ENCODE measurements around the gene TMCC2. TPM values are rescaled to one million over a fixed set of nuclear protein-coding genes. Genes with fewer than 3 reads are reported as not detected.
A peak's percentile ranks its signal among the peaks of the same experiment; 100 is the strongest.

The TMCC2 gene
- total and polyA plus RNA-seq, 2 donors (not counting 1 experiment from before 2014, with no cell fraction given) = 2.0 to 4.0 TPM

GRCh38 chr1:205321959-205322283 is 94.2 kb downstream of the TMCC2 start:
- peaks cover 47 to 48% of the 10 kb centered on the region in 2 donors for H3K4me1 ChIP-seq (ENCODE audit: control insufficient read depth in 2 of 2, insufficient read depth in 2 of 2, low read length in 2 of 2)
- peak overlapping the region; percentile 48 for H2AFZ ChIP-seq (ENCODE audit: insufficient read depth, low read depth, low read length, poor library complexity, severe bottlenecking)
- Mint-ChIP-seq H3K4me3 (peak overlapping the region; percentile 97), H3K9me3 (ENCODE audit: insufficient read depth) (no peaks in the 10 kb centered on the region), H3K27me3 (peaks cover 4% of the 10 kb centered on the region), H3K27ac (peak overlapping the region; percentile 95), H3K4me1 (peaks cover 57% of the 10 kb centered on the region)
- no peak for TF ChIP-seq CTCF (IDR thresholded peaks at IDR 0.05)
- TF ChIP-seq EZH2 (IDR thresholded peaks at IDR 0.05; ENCODE audit: borderline replicate concordance, insufficient read depth, low read depth, low read length, poor library complexity, severe bottlenecking) = no peak
- peaks cover 49% of the 10 kb centered on the region for H4K20me1 ChIP-seq (ENCODE audit: control insufficient read depth, insufficient read depth, low read length, poor library complexity, severe bottlenecking)
- intact Hi-C loops (cut with micrococcal nuclease) = loop anchor here (1.0 to 5.0 kb wide), 5 partner anchors 9 to 111 kb away; partner anchors contain the start of genes DSTYK and TMCC2
- ChIA-PET CTCF (interaction anchor here (1.0 to 56.6 kb wide), 7 partner anchors 3 to 203 kb away, joined by 3 to 2421 read pairs (median 6); partner anchors contain the start of gene NUAK2), POLR2A (interaction anchor here (1.3 to 17.1 kb wide), 3 partner anchors 36 to 52 kb away, joined by 4 to 372 read pairs (median 194); no protein-coding TSS in a partner anchor)
- peak overlapping the region; percentile 85 for H3K9ac ChIP-seq (ENCODE audit: low read length)
- no peaks in the 10 kb centered on the region for H3K9me3 ChIP-seq (ENCODE audit: control extremely low read depth in 1 of 3, control insufficient read depth in 2 of 3, insufficient read depth in 1 of 3, low read length in 2 of 3)
- WGBS (ENCODE audit: insufficient coverage) = 13% methylated on average over 3 of the region's 5 CpGs
- peak overlapping the region; percentile 21 to 98 (median 94) for H3K4me3 ChIP-seq (ENCODE audit: control extremely low read depth in 1 of 5, extremely low read depth in 1 of 5, insufficient read depth in 1 of 5, low read depth in 2 of 5, low read length in 4 of 5)
- H3K36me3 ChIP-seq (replicated peaks in 1 of 2; ENCODE audit: control extremely low read depth in 1 of 2, control insufficient read depth in 1 of 2, extremely low read depth in 1 of 2, insufficient read depth in 2 of 2, low read length in 1 of 2) = peaks cover 0 to 24% of the 10 kb centered on the region in 2 experiments
- no peak for ATAC-seq (ENCODE audit: low read depth)
- H3K27ac ChIP-seq (ENCODE audit: low read length in 2 of 2) = peak overlapping the region; percentile 65 to 98
- peaks cover 0 to 2% (median 0%) of the 10 kb centered on the region in 4 experiments for H3K27me3 ChIP-seq (replicated peaks in 1 of 4; ENCODE audit: control extremely low read depth in 1 of 4, control insufficient read depth in 3 of 4, insufficient read depth in 4 of 4, low read length in 3 of 4)
- no peak for DNase-seq
- peaks cover 93% of the 10 kb centered on the region for H3K79me2 ChIP-seq (ENCODE audit: control insufficient read depth, insufficient read depth, low read length)
- peak overlapping the region; percentile 96 for H3K4me2 ChIP-seq (replicated peaks; ENCODE audit: low read depth, low read length, poor library complexity, severe bottlenecking)

Other genes with a start within 250 kb of the TMCC2 start
- not detected in 2 replicates for gene CNTN2, start 184.7 kb upstream of the TMCC2 start, total RNA-seq
- not detected in 2 replicates for gene CNTN2, start 184.7 kb upstream of the TMCC2 start, polyA plus RNA-seq
- 6.2 and 6.8 TPM in 2 replicates for gene TMEM81, start 143.5 kb upstream of the TMCC2 start, total RNA-seq
- gene TMEM81, start 143.5 kb upstream of the TMCC2 start, polyA plus RNA-seq = 3.0 and 3.8 TPM in 2 replicates
- 18.5 and 31.7 TPM in 2 replicates for gene RBBP5, start 106.0 kb upstream of the TMCC2 start, total RNA-seq
- 6.8 and 11.2 TPM in 2 replicates for gene RBBP5, start 106.0 kb upstream of the TMCC2 start, polyA plus RNA-seq
- 15.2 and 15.7 TPM in 2 replicates for gene DSTYK, start 16.2 kb upstream of the TMCC2 start, total RNA-seq
- gene DSTYK, start 16.2 kb upstream of the TMCC2 start, polyA plus RNA-seq = 3.6 and 4.6 TPM in 2 replicates
- 102 and 105 TPM in 2 replicates for gene NUAK2, start 93.8 kb downstream of the TMCC2 start, total RNA-seq
- 19.0 and 37.9 TPM in 2 replicates for gene NUAK2, start 93.8 kb downstream of the TMCC2 start, polyA plus RNA-seq
- 0.39 TPM in 1 of 2 replicates, not detected in the other for gene KLHDC8A, start 129.0 kb downstream of the TMCC2 start, total RNA-seq
- 0.56 and 0.60 TPM in 2 replicates for gene KLHDC8A, start 129.0 kb downstream of the TMCC2 start, polyA plus RNA-seq
- gene LEMD1, start 194.1 kb downstream of the TMCC2 start, total RNA-seq = 0.57 TPM in 1 of 2 replicates, not detected in the other
- not detected in 2 replicates for gene LEMD1, start 194.1 kb downstream of the TMCC2 start, polyA plus RNA-seq
- 0.12 TPM in 1 of 2 replicates, not detected in the other for gene BLACAT1, start 228.1 kb downstream of the TMCC2 start, total RNA-seq
- 0.03 TPM in 1 of 2 replicates, not detected in the other for gene BLACAT1, start 228.1 kb downstream of the TMCC2 start, polyA plus RNA-seq